ENCODE results near the gene NAALADL2. TPM values are rescaled to one million over a fixed set of nuclear protein-coding genes. Genes with fewer than 3 reads are reported as not detected.
"Not testable (repeated sequence)": the region's sequence is repeated elsewhere in the genome, so short reads cannot be mapped to it uniquely, and the experiment has no call there.

The NAALADL2 gene
- total RNA-seq, 1 donor = 13.4 TPM

DNA sequence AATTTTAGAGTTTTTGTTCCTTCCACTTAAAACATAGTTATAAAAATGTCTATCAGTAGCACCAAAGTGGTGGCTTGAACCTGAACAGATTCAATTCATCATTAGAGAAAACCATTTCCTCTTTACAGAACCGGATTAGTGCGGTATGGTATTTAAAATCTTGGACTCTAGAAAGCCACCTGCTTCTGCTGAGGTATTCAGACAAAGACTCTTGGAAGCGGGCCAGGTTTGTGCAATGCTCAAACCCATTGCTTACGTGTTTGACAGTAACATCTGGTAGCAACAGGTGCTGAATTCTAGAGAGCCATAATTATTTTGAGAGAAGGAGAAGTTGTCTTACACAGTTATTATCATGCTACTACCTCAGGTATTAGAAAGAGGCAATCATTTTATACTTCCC is 290.5 kb downstream of the NAALADL2 start:
- TF ChIP-seq CTCF (IDR thresholded peaks at IDR 0.05; ENCODE audit: insufficient read depth, low read depth, low read length) = no peak
- H3K4me3 ChIP-seq (ENCODE audit: low read depth, low read length) = no peak overlapping the region
- peak; percentile 3 for DNase-seq (ENCODE audit: low read depth)

DNA sequence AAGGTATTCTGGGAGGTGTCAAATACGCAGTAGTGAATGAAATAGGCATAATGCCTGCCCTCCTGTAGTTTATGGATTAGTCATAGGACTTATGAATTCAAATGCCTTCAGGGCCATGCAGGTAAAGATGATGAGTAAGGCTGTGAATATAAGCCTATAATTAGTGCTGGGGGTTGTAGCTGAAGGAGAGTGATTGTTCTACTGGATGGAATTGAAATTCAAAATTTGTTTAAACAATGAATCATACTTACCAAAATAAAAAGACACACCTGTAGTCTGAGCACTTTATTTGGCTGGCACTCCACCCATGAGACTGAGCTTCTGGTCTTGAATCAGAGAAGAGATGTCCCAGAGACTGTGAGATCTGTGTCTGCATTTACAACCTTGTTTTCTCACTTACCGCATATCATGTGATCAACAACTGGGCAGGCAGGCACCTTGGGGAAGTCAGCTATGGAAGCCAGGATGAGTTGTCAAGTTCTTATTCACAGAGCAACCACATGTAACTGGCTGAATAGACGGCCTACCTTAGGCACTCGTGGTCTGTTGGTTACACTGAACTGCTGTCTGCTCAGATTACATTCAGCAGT is 291.8 kb downstream of the NAALADL2 start:
- DNase-seq (ENCODE audit: low read depth) = no peak
- TF ChIP-seq CTCF (IDR thresholded peaks at IDR 0.05; ENCODE audit: insufficient read depth, low read depth, low read length) = no peak
- no peak overlapping the region for H3K4me3 ChIP-seq (ENCODE audit: low read depth, low read length)

DNA sequence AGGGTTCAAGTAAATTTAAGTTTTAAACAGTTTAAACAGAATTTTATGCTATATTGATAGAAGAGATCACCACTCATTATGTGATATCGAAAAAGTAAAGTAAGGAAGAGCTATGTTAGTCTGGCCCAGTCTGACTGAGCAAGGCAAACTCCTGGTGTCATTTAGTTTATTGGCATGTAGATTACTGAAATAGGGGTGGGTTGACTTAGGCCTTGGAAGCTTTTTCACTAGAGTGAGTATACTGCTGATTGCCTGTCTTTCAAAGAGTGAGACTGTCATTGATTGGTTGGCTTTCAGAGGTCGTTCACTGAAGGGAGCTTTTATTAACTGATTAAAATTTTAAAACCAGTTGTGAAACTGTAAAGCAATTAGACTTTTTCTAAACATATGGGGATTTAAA is 294.5 kb downstream of the NAALADL2 start:
- TF ChIP-seq CTCF (IDR thresholded peaks at IDR 0.05; ENCODE audit: insufficient read depth, low read depth, low read length) = no peak
- no peak for DNase-seq (ENCODE audit: low read depth)
- no peak overlapping the region for H3K4me3 ChIP-seq (ENCODE audit: low read depth, low read length)

- TF ChIP-seq CTCF (IDR thresholded peaks at IDR 0.05; ENCODE audit: insufficient read depth, low read depth, low read length) = no peak
- no peak overlapping the region for H3K4me3 ChIP-seq (ENCODE audit: low read depth, low read length)
These were observed 296.0 kb downstream of the NAALADL2 start for GRCh38 chr3:175155172-175155571.

GRCh38 chr3:175159202-175159601 is 300.1 kb downstream of the NAALADL2 start:
- no peak for DNase-seq (ENCODE audit: low read depth)
- no peak for TF ChIP-seq CTCF (IDR thresholded peaks at IDR 0.05; ENCODE audit: insufficient read depth, low read depth, low read length)
- H3K4me3 ChIP-seq (ENCODE audit: low read depth, low read length) = no peak overlapping the region

More at GRCh38 chr3:175155172-175155571, 296.0 kb downstream of the NAALADL2 start:
- DNase-seq (ENCODE audit: low read depth) = no peak

DNA sequence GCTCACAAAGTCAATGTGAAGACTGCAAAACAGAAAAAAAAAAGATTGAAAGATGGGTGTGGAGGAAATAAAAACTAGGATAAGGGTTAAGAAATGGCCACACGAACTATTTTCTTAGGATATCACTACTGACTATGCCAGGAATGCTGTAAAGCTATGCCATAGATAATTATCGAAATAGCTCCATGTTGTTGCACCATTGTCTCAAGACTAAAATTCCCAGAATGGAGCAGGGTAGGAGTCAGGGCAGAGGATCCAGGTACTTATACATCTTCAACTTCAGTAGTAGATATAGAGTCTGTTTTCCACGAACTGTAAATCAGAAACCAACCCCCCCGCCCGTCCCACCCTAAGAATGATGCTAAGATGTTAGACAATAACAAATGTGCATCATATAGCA is 302.2 kb downstream of the NAALADL2 start:
- TF ChIP-seq CTCF (IDR thresholded peaks at IDR 0.05; ENCODE audit: insufficient read depth, low read depth, low read length) = no peak
- no peak for DNase-seq (ENCODE audit: low read depth)
- H3K4me3 ChIP-seq (ENCODE audit: low read depth, low read length) = no peak overlapping the region

DNA sequence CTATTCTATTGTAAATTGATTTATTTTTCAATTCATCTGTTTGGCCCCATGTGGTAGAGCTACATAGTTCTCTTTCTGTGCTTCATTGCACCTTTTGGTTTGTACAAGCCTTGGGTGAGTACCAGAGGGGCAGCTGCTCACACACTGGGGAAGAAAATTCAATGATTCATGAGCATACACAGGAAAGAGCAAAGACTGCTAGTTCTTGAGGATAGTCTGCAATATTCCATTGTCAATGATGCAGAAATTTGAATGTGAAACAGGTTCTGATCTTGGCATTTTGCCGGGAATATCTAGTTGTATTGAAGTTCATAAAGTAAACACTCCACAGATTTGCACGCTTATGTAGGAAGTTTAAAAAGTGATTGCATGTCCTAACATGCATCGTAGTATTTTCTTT is 304.6 kb downstream of the NAALADL2 start:
- no peak overlapping the region for H3K4me3 ChIP-seq (ENCODE audit: low read depth, low read length)
- no peak for TF ChIP-seq CTCF (IDR thresholded peaks at IDR 0.05; ENCODE audit: insufficient read depth, low read depth, low read length)
- no peak for DNase-seq (ENCODE audit: low read depth)

- not testable (repeated sequence) for H3K4me3 ChIP-seq (ENCODE audit: low read depth, low read length); DNase-seq (ENCODE audit: low read depth)
These were observed 314.0 kb downstream of the NAALADL2 start for GRCh38 chr3:175173117-175173516.

Data from fibroblast of villous mesenchyme (primary cell).